Measurements from ENCODE around the gene CLEC3A. TPM values are rescaled to one million over a fixed set of nuclear protein-coding genes. Genes with fewer than 3 reads are reported as not detected.

The CLEC3A gene
- total RNA-seq (2022) (not detected in 2 replicates), Bru-seq, nascent RNA (not detected), BruChase-seq, experiment 1, labeled RNA remaining after a 6-hour chase (not detected), BruChase-seq, experiment 2, labeled RNA remaining after a 2-hour chase (not detected)
- long read RNA-seq = 0 reads

GRCh38 chr16:78022347-78023060, at the start of gene CLEC3A:
Gene CLEC3A, plus strand, starts transcription at chr16:78022548. Its CDS starts 79 bp downstream, at chr16:78022627.
- CTCF ChIA-PET = no interaction called here
- TF ChIP-seq CTCF (IDR thresholded peaks at IDR 0.05; ENCODE audit: unreplicated experiment) = no peak
- H3K27ac Mint-ChIP-seq (ENCODE audit: unreplicated experiment) = no peak within 1 kb of the TSS
- no peak for DNase-seq
- peaks cover 2% of the 10 kb centered on the region for H3K9me3 Mint-ChIP-seq (ENCODE audit: low read depth, unreplicated experiment)
- no peaks in the 10 kb centered on the region for H3K27me3 Mint-ChIP-seq (ENCODE audit: unreplicated experiment)
- H3K4me3 Mint-ChIP-seq (ENCODE audit: low read depth, unreplicated experiment) = no peak within 1 kb of the TSS
- BruUV-seq (replicated peaks) = no TSS peak
- H3K36me3 Mint-ChIP-seq (ENCODE audit: insufficient read depth, unreplicated experiment) = no peaks in the 10 kb centered on the region
- no peaks in the 10 kb centered on the region for H3K4me1 Mint-ChIP-seq (ENCODE audit: low read depth, unreplicated experiment)
- intact Hi-C loops (cut with micrococcal nuclease; ENCODE audit: unreplicated experiment) = no loop called here

- no peak for TF ChIP-seq CTCF (IDR thresholded peaks at IDR 0.05; ENCODE audit: unreplicated experiment)
- Mint-ChIP-seq H3K36me3 (ENCODE audit: insufficient read depth, unreplicated experiment) (no peaks in the 10 kb centered on the region), H3K4me1 (ENCODE audit: low read depth, unreplicated experiment) (no peaks in the 10 kb centered on the region), H3K9me3 (ENCODE audit: low read depth, unreplicated experiment) (no peaks in the 10 kb centered on the region), H3K27ac (ENCODE audit: unreplicated experiment) (no peak overlapping the region), H3K27me3 (ENCODE audit: unreplicated experiment) (peaks cover 39% of the 10 kb centered on the region), H3K4me3 (ENCODE audit: low read depth, unreplicated experiment) (no peak overlapping the region)
- BruUV-seq (replicated peaks) = no TSS peak
- CTCF ChIA-PET = no interaction called here
- peak; percentile 15 for DNase-seq
- intact Hi-C loops (cut with micrococcal nuclease; ENCODE audit: unreplicated experiment) = loop anchor here (5.0 kb wide), 1 partner anchor 738 kb away; no protein-coding TSS in a partner anchor
Observed at GRCh38 chr16:77974883-77975282, 47.5 kb upstream of the CLEC3A start.

- Mint-ChIP-seq H3K27me3 (ENCODE audit: unreplicated experiment) (peaks cover 37% of the 10 kb centered on the region), H3K4me1 (ENCODE audit: low read depth, unreplicated experiment) (no peaks in the 10 kb centered on the region), H3K27ac (ENCODE audit: unreplicated experiment) (no peak overlapping the region), H3K9me3 (ENCODE audit: low read depth, unreplicated experiment) (no peaks in the 10 kb centered on the region), H3K36me3 (ENCODE audit: insufficient read depth, unreplicated experiment) (no peaks in the 10 kb centered on the region), H3K4me3 (ENCODE audit: low read depth, unreplicated experiment) (no peak overlapping the region)
- no peak for DNase-seq
- TF ChIP-seq CTCF (IDR thresholded peaks at IDR 0.05; ENCODE audit: unreplicated experiment) = no peak
- no TSS peak for BruUV-seq (replicated peaks)
- CTCF ChIA-PET = no interaction called here
- intact Hi-C loops (cut with micrococcal nuclease; ENCODE audit: unreplicated experiment) = no loop called here
Observed at GRCh38 chr16:77975942-77976341, 46.4 kb upstream of the CLEC3A start.

GRCh38 chr16:77977339-77977738, 45.0 kb upstream of the CLEC3A start:
- H3K9me3 Mint-ChIP-seq (ENCODE audit: low read depth, unreplicated experiment) = no peaks in the 10 kb centered on the region
- intact Hi-C loops (cut with micrococcal nuclease; ENCODE audit: unreplicated experiment) = no loop called here
- BruUV-seq (replicated peaks) = no TSS peak
- CTCF ChIA-PET = no interaction called here
- H3K4me3 Mint-ChIP-seq (ENCODE audit: low read depth, unreplicated experiment) = no peak overlapping the region
- H3K27ac Mint-ChIP-seq (ENCODE audit: unreplicated experiment) = no peak overlapping the region
- no peaks in the 10 kb centered on the region for H3K4me1 Mint-ChIP-seq (ENCODE audit: low read depth, unreplicated experiment)
- no peak for TF ChIP-seq CTCF (IDR thresholded peaks at IDR 0.05; ENCODE audit: unreplicated experiment)
- no peak for DNase-seq
- peaks cover 37% of the 10 kb centered on the region for H3K27me3 Mint-ChIP-seq (ENCODE audit: unreplicated experiment)
- no peaks in the 10 kb centered on the region for H3K36me3 Mint-ChIP-seq (ENCODE audit: insufficient read depth, unreplicated experiment)

Data from Calu3 (cell line).